T-helper 1 cell treated with Interleukin-12 subunit alpha and Interleukin-12 subunit beta and Interleukin-4 antibody, amounts not matched to agents 30 ng/mL and 1 ng/mL, for 36 hours (primary cell): ENCODE measurements around the gene CIAPIN1. TPM values are rescaled to one million over a fixed set of nuclear protein-coding genes. Genes with fewer than 3 reads are reported as not detected.

Source experiments
- intact Hi-C: fragments of 100-400 bp; cut with micrococcal nuclease; formaldehyde crosslinking; loops from one replicate; pipeline ENCODE4 v1.15.1; 2024
- total RNA-seq: library from RNA; stranded (reverse); gene quantifications from 2 replicates; pipeline ENCODE4 v1.2.3, GENCODE V29; 2022

The CIAPIN1 gene
- total RNA-seq, 1 donor from 2014 or later: 70.8 TPM

GRCh38 chr16:57444711-57445110 is 2.5 kb downstream of the CIAPIN1 start:
- intact Hi-C loops: loop anchor here (10.0 kb wide), 1 partner anchor 680 kb away; the partner anchor contains the start of gene CFAP20

- intact Hi-C loops: loop anchor here (10.0 kb wide), 1 partner anchor 684 kb away; the partner anchor contains the start of gene CFAP20
Measured at GRCh38 chr16:57440551-57440950, 6.6 kb downstream of the CIAPIN1 start.

DNA sequence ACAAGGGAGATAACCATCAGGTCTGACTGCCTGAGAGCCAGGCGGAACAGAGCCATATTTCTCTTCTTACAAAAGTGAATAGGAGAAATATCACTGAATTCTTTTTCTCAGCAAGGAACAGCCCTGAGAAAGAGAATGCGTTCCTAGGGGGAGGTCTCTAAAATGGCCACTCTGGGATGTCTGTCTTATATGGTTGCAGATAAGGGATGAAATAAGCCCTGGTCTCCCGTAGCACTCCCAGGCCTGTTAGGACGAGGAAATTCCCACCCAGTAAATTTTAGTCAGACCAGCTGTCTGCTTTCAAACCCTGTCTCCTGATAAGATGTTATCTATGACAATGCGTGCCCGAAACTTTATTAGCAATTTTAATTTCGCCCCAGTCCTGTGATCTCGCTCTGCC is 7.2 kb downstream of the CIAPIN1 start:
- intact Hi-C loops: loop anchor here (10.0 kb wide), 1 partner anchor 685 kb away; the partner anchor contains the start of gene CFAP20

DNA sequence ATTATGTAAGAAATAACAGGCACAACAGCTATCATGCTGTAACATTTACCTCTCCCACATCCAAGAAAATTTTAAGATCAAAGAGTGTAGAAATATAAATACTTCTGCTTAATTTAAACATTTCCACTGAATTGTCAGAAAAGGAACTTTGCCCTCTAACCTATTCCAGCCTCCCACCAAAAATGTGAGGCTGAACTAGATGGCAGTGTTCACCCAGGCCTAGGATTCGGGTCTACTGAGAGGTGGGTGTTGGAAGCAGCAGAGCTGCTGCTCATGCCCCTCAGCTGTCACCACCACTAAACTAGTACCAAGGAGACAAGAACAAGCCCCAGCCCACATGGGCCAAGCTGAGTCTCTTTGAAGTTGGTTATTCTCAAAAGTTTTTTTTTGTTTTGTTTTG is 11.3 kb downstream of the CIAPIN1 start:
- intact Hi-C loops: no loop called here

- intact Hi-C loops: no loop called here
Measured at GRCh38 chr16:57434003-57434402, 13.2 kb downstream of the CIAPIN1 start.

DNA sequence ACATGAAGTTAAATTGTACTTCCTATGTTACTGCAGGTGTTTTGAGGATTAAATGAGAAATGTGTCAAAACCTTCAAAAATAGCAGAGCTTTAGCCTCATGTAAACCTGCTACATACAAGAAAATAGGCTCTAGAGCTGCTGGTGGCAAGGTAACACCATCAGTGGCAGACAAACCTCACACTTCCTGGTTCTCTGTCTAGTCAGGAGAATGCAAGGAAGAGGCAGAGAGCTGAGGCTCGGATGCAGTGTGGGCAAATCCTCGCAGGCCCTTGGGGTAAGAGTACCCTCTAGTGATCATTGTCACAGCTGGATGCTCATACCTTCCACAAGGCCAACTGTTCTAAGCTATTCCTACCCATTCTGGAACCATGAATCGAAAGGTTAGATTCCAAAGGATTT is 14.2 kb downstream of the CIAPIN1 start:
- intact Hi-C loops: no loop called here

- intact Hi-C loops: no loop called here
Measured at GRCh38 chr16:57432505-57432904, 14.7 kb downstream of the CIAPIN1 start.

DNA sequence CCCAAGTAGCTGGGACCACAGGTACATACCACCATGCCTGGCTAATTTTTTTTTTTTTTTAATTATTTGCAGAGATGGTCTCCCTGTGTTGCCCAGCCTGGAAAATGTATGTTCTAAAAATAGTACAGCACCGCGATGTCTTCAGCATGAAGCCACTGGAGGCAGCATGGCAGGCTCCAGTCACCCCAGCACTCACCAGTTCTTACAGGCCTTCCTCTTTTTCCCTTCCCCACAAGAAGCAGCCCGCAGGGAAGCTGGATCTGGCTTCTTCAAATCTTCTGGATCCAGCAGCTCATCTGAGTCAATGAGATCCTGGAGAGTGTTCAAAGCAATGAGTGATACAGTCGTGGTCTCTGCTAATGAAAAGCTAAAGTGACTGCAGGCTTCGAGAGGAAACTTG is 16.2 kb downstream of the CIAPIN1 start:
- intact Hi-C loops: no loop called here

GRCh38 chr16:57427824-57428223 is 19.4 kb downstream of the CIAPIN1 start:
- intact Hi-C loops: no loop called here

DNA sequence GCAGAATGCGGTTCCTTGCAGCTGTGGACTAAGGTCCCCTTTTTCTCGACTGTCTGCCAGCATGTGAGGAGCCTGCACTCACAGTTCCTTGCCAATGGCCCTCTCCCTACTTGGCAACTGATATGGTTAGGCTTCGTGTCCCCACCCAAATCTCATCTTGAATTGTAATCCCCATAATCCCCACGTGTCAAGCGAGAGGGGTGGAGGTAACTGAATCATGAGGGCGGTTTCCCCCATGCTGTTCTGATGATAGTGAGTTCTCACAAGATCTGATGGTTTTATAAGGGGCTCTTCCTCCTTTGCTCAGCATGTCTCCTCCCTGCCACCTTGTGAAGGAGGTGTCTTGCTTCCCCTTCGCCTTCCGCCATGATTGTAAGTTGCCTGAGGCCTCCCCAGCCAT is 19.9 kb downstream of the CIAPIN1 start:
- intact Hi-C loops: no loop called here

- intact Hi-C loops: no loop called here
Measured at GRCh38 chr16:57426356-57426755, 20.8 kb downstream of the CIAPIN1 start.

GRCh38 chr16:57424583-57424982 is 22.6 kb downstream of the CIAPIN1 start:
- intact Hi-C loops: no loop called here

GRCh38 chr16:57423152-57423551 is 24.0 kb downstream of the CIAPIN1 start:
- intact Hi-C loops: no loop called here

GRCh38 chr16:57422026-57422944 is 24.9 kb downstream of the CIAPIN1 start:
- intact Hi-C loops: no loop called here

DNA sequence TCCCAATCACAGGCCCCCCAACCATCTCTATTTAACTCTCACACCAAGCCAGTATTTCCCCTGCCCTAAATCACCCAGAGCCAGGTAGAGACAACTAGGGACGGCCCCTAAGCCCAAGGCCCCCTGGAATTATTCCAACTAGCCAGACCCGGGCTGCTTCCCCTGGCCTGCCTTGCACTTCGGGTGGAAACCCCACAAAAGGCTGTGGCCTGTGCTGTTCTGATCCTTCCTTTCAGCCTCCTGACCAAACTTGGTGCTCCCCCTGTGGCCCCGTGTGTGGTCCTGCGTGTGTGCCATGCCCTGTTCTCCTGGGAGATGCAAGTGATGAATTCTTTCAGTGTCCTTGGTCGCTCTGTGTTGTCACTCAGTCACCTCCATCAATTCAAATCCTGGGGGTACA is 27.7 kb downstream of the CIAPIN1 start:
- intact Hi-C loops: loop anchor here (1.0 to 2.0 kb wide), 4 partner anchors 27 to 229 kb away; partner anchors contain the start of genes CIAPIN1, COQ9 and POLR2C

DNA sequence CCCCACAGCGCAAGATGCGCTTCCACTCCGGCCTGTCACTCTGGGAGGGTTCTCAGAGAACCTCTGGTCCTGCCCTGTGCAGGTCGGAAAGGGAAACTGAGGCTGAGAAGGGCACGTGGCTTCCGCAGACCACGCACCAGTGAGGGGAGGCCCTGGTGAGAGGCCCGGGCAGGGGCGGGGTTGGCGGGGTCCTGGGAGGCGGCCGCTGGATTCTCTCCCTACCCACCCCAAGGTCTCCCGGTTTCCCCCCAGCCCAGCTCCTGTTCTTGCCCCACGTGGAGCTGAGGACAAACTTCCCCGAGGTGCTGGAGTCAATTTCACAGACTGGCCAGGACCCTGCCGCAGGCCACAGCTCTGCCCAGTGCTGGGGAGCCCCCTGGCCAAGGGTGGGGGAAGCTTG is 31.1 kb downstream of the CIAPIN1 start:
- intact Hi-C loops: loop anchor here (2.0 kb wide), 2 partner anchors 229 to 331 kb away; partner anchors contain the start of genes PSME3IP1 and RSPRY1

DNA sequence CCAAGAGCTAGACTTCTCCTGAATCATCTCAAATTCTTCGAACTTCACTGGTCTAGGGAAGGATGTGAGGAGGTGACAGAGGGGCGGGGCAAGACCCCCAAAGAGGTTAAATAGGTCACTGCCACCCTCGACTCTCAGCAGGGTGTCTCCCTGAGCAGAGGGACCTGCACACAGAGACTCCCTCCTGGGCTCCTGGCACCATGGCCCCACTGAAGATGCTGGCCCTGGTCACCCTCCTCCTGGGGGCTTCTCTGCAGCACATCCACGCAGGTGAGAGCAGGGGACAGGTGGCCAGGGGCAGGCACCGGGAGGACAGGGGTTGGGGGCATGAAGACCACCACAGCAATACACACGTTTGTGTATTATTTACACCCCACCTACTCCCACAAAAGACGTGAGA is 33.5 kb downstream of the CIAPIN1 start:
- intact Hi-C loops: no loop called here

DNA sequence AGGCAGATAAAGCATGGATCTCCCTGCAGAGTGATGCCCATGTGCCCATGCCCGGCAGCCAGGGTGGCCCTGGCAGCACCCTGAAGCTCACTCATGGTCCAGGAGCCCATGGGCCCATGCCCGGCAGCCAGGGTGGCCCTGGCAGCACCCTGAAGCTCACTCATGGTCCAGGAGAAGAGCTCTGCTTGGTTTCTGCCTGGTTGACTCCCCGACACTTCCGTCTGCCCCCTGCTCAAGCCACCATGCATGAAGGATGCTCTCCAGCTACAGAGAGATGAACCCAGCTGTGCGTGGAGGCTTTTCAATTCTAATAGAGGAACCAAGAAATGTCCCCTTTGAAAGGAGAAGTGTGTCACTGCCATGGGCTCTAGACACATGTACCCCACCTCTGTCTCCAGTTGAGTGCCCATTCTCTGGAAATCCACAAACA is 33.9 kb downstream of the CIAPIN1 start:
- intact Hi-C loops: no loop called here

DNA sequence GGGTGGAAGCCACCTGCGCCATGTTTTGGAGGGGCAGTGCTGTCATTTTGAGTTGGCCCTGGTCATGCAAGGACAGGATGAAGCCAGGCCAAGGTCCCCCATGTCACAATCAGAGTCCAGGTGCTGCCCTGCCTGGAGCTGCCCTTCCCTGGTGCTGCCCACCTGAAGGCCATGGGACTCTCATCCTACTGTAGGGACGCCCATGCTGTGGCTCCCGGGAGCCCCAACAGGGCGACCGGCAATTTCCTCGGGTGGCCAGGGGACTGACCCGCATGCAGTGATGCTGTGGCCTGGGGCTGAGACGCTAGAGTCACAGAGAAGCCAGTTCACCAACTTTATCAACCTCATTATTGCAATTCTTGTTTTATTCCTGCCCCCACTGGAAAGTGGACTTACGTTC is 34.6 kb downstream of the CIAPIN1 start:
- intact Hi-C loops: no loop called here

DNA sequence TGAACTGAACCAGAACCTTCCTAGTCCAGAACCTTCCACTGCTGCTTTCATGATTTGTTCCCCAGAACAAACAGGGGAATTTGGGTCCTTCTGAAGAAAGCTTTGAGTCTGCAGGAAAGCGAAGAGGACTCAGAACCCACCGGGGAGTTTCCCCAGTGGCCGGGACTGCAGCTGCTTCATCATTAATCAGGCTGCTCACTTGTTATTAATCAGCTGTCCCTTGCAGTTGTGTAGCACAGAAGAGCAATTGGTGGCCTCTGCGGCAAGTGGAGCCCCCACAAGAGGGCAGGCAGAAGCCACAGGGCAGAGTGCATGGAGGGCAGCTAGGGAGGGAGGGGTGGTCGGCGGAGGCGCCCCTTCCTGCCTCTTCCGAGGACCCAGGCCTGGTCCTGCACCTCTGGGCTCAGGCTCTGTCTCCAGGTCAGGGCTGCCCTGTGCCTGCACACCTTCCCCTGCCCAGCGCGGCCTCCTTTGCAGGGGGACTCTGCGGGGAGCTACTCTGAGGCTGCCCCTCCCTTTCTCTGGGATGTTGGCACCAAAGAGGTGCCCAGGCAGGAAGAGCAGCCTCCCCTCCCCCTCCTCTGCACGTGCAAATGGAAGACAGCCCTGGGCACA is 35.7 kb downstream of the CIAPIN1 start:
- intact Hi-C loops: no loop called here

DNA sequence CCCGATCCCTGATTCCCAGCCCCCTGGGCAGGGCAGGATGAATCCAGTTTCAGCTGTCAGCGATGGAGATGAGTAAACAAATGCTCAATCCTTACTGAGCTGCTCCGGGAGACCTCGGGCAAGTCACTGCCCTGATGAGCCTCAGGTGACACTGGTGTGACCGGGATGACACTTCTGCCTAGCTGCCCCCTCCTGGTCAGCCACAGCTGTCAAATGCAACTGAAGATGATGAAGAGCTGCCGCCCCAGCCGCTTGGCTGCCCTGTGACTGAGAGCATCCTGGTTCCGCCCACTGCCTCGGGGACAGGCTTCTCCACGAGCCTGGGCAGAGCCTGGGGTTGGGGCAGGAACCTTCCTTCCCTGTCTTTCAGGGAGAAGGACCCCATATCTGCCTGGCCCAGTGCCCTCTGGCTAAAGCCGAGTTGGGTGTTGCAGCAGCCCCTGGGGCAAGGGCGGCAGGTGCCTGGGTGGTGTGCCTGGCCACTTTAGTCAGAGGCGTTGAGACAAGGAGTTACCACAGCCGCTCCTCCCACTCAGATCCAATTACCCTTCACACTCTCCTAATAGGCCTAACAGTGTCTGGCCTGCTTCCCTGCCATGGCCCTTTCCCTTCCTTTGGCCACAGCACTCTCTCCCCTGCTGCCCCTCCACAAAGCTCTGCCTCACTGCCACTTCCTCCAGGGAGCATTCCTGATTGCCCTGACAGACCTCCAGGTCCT is 37.2 kb downstream of the CIAPIN1 start:
- intact Hi-C loops: no loop called here

DNA sequence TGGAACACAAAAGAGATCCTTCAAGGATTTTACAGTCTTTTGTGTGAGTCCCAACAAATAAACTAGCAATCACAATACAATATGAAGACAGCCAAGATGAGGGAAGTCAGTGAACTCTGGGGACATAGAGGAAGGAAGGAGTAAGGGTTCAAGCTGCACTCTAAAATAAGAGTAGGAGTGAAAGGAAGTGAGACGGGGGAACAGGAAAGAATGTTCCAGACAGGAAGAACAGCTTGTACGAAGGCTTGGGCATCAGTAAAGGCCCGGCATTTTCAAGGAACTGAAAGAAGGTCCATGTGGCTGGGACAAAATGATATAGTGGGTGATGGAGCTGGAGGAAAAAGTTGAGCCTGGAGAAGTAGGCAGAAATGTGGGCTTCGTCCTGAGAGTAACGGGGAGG is 38.1 kb downstream of the CIAPIN1 start:
- intact Hi-C loops: no loop called here
